DOHH2 (cell line): Measurements from ENCODE around the gene XYLT2.

Experiments
- CTCF ChIP-seq: fragments of 200-600 bp; sonication (generic); IDR thresholded peaks from one replicate; pipeline ENCODE4 v1.5.1; 2014; ENCODE audit warnings: antibody characterized with exemption, mild to moderate bottlenecking, low read depth, low read length; ENCODE audit not compliant: poor library complexity, severe bottlenecking
- EZH2phosphoT487 ChIP-seq: fragments of 200-600 bp; sonication (generic); IDR thresholded peaks from 2 replicates; pipeline ENCODE4 v1.6.1; 2017; ENCODE audit warnings: borderline replicate concordance, mild to moderate bottlenecking, antibody characterized with exemption, low read length, moderate library complexity, mixed read lengths

GRCh38 chr17:50344731-50345365 lies 1.1 kb upstream of the XYLT2 start:
- TF ChIP-seq CTCF: no peak
- no peak for TF ChIP-seq EZH2phosphoT487
